SK-N-SH treated with all-trans-retinoic acid at 6 μM for 48 hours (cell line): ENCODE measurements around the gene USP13.

Experiments used
- ATAC-seq: fragments of 200-7000 bp; cut with Tn5 transposase; 3 replicates; pipeline ENCODE4 v1.9.1; 2020; ENCODE audit warnings: mild to moderate bottlenecking, moderate library complexity
- ARNTL ChIP-seq: fragments of 450-650 bp; formaldehyde crosslinking; IDR thresholded peaks from 2 replicates; pipeline ENCODE4 v1.5.0; 2020; ENCODE audit warnings: low read depth, mild to moderate bottlenecking, moderate library complexity, borderline replicate concordance
- BACH2 ChIP-seq: fragments of 250-450 bp; sonication (Bioruptor Pico); IDR thresholded peaks from 2 replicates; pipeline ENCODE4 v1.9.0; 2021; ENCODE audit warnings: mild to moderate bottlenecking, borderline replicate concordance
- CREB5 ChIP-seq: fragments of 250-450 bp; sonication (Bioruptor Pico); IDR thresholded peaks from 2 replicates; pipeline ENCODE4 v1.5.1; 2020; ENCODE audit warnings: low read depth, mild to moderate bottlenecking, moderate library complexity
- CSDC2 ChIP-seq: fragments of 250-450 bp; sonication (Bioruptor Pico); IDR thresholded peaks from 2 replicates; pipeline ENCODE4 v1.5.0; 2020; ENCODE audit warnings: mild to moderate bottlenecking, moderate library complexity
- CSRNP3 ChIP-seq: fragments of 250-450 bp; sonication (Bioruptor Pico); IDR thresholded peaks from 2 replicates; pipeline ENCODE4 v1.5.1; 2021; ENCODE audit warnings: mild to moderate bottlenecking, moderate library complexity
- ESRRG ChIP-seq: fragments of 250-450 bp; sonication (Bioruptor Pico); IDR thresholded peaks from 2 replicates; pipeline ENCODE4 v1.6.1; 2021; ENCODE audit warnings: mild to moderate bottlenecking
- GLIS3 ChIP-seq: fragments of 250-450 bp; sonication (Bioruptor Pico); IDR thresholded peaks from 2 replicates; pipeline ENCODE4 v1.5.0; 2020; ENCODE audit warnings: mild to moderate bottlenecking, moderate library complexity
- ISL1 ChIP-seq: fragments of 250-450 bp; sonication (Bioruptor Pico); IDR thresholded peaks from 2 replicates; pipeline ENCODE4 v2.1.2; 2022; ENCODE audit warnings: mild to moderate bottlenecking, moderate library complexity
- OSR1 ChIP-seq: fragments of 250-450 bp; sonication (Bioruptor Pico); IDR thresholded peaks from 2 replicates; pipeline ENCODE4 v1.8.0; 2022; ENCODE audit warnings: moderate library complexity, mild to moderate bottlenecking, inconsistent platforms
- PATZ1 ChIP-seq: fragments of 250-450 bp; sonication (Bioruptor Pico); IDR thresholded peaks from 2 replicates; pipeline ENCODE4 v1.8.0; 2020; ENCODE audit warnings: mild to moderate bottlenecking, moderate library complexity, borderline replicate concordance
- POU6F1 ChIP-seq: fragments of 250-450 bp; sonication (Bioruptor Pico); IDR thresholded peaks from 2 replicates; pipeline ENCODE4 v1.8.0; 2021; ENCODE audit warnings: low read depth, mild to moderate bottlenecking, moderate library complexity, borderline replicate concordance
- RARB ChIP-seq: fragments of 250-450 bp; sonication (Bioruptor Pico); IDR thresholded peaks from 2 replicates; pipeline ENCODE4 v1.8.0; 2021; ENCODE audit warnings: mild to moderate bottlenecking, moderate library complexity
- SNAI2 ChIP-seq: fragments of 250-450 bp; sonication (Bioruptor Pico); IDR thresholded peaks from 2 replicates; pipeline ENCODE4 v1.5.0; 2020; ENCODE audit warnings: mild to moderate bottlenecking, moderate library complexity
- TCF4 ChIP-seq: fragments of 250-450 bp; sonication (Bioruptor Pico); IDR thresholded peaks from 2 replicates; pipeline ENCODE4 v1.8.0; 2021; ENCODE audit warnings: mild to moderate bottlenecking, moderate library complexity, borderline replicate concordance
- TOX ChIP-seq: fragments of 250-450 bp; sonication (Bioruptor Pico); IDR thresholded peaks from 2 replicates; pipeline ENCODE4 v1.8.0; 2021; ENCODE audit warnings: mild to moderate bottlenecking, moderate library complexity, borderline replicate concordance
- TSHZ2 ChIP-seq: fragments of 250-450 bp; sonication (Bioruptor Pico); IDR thresholded peaks from 2 replicates; pipeline ENCODE4 v1.5.0; 2020; ENCODE audit warnings: mild to moderate bottlenecking, moderate library complexity
- ZC3H10 ChIP-seq: fragments of 250-450 bp; sonication (Bioruptor Pico); IDR thresholded peaks from 2 replicates; pipeline ENCODE4 v1.5.1; 2021; ENCODE audit warnings: mild to moderate bottlenecking, moderate library complexity
- ZFP3 ChIP-seq: fragments of 250-450 bp; sonication (Bioruptor Pico); IDR thresholded peaks from 2 replicates; pipeline ENCODE4 v1.5.0; 2020; ENCODE audit warnings: mild to moderate bottlenecking, moderate library complexity
- ZNF565 ChIP-seq: fragments of 450-650 bp; formaldehyde crosslinking; conservative IDR thresholded peaks from 2 replicates; pipeline ENCODE4 v1.5.0; 2020; ENCODE audit warnings: low read depth, mild to moderate bottlenecking, moderate library complexity
- ZNF70 ChIP-seq: fragments of 450-650 bp; formaldehyde crosslinking; IDR thresholded peaks from 2 replicates; pipeline ENCODE4 v1.5.0; 2020; ENCODE audit warnings: mild to moderate bottlenecking, moderate library complexity
- ZNF8 ChIP-seq: fragments of 450-650 bp; formaldehyde crosslinking; IDR thresholded peaks from 2 replicates; pipeline ENCODE4 v1.5.0; 2020; ENCODE audit warnings: mild to moderate bottlenecking, moderate library complexity

USP13 gene

GRCh38 chr3:179730506-179730905 lies 77.7 kb downstream of the USP13 start (continued):
- no peak for TF ChIP-seq POU6F1
- no peak for TF ChIP-seq BACH2 (CRISPR knock-in tag)
- no peak for TF ChIP-seq ZNF565
- TF ChIP-seq ZFP3 (CRISPR knock-in tag) = no peak
- no peak for TF ChIP-seq ARNTL (CRISPR knock-in tag)
- TF ChIP-seq ZC3H10 (CRISPR knock-in tag) = no peak
- TF ChIP-seq ISL1 (CRISPR knock-in tag) = no peak

- TF ChIP-seq ZC3H10 (CRISPR knock-in tag) = no peak
- no peak for TF ChIP-seq TOX (CRISPR knock-in tag)
- no peak for TF ChIP-seq ZNF70 (CRISPR knock-in tag)
- TF ChIP-seq POU6F1 = no peak
- no peak for TF ChIP-seq ZNF8 (CRISPR knock-in tag)
- TF ChIP-seq TSHZ2 (CRISPR knock-in tag) = no peak
- no peak for TF ChIP-seq OSR1
- TF ChIP-seq ESRRG (CRISPR knock-in tag) = no peak
- no peak for TF ChIP-seq BACH2 (CRISPR knock-in tag)
- no peak for TF ChIP-seq ZNF565
- no peak for TF ChIP-seq CREB5
- no peak for ATAC-seq
Observed at GRCh38 chr3:179731544-179731943, 78.7 kb downstream of the USP13 start.

- no peak for ATAC-seq
- TF ChIP-seq ZNF70 (CRISPR knock-in tag) (no peak), GLIS3 (CRISPR knock-in tag) (no peak), ZFP3 (CRISPR knock-in tag) (no peak), ESRRG (CRISPR knock-in tag) (no peak), TCF4 (CRISPR knock-in tag) (no peak), ZNF8 (CRISPR knock-in tag) (no peak), CSDC2 (CRISPR knock-in tag) (no peak), BACH2 (CRISPR knock-in tag) (no peak), RARB (CRISPR knock-in tag) (no peak)
Observed at GRCh38 chr3:179732661-179733348, 80.0 kb downstream of the USP13 start.

- ATAC-seq = no peak
- no peak for TF ChIP-seq SNAI2 (CRISPR knock-in tag)
- no peak for TF ChIP-seq CSRNP3 (CRISPR knock-in tag)
- no peak for TF ChIP-seq PATZ1 (CRISPR knock-in tag)
- TF ChIP-seq TCF4 (CRISPR knock-in tag) = no peak
- TF ChIP-seq ARNTL (CRISPR knock-in tag) = no peak
- TF ChIP-seq ZNF8 (CRISPR knock-in tag) = no peak
- no peak for TF ChIP-seq CREB5
- no peak for TF ChIP-seq RARB (CRISPR knock-in tag)
- no peak for TF ChIP-seq CSDC2 (CRISPR knock-in tag)
- TF ChIP-seq GLIS3 (CRISPR knock-in tag) = no peak
- no peak for TF ChIP-seq POU6F1
- TF ChIP-seq BACH2 (CRISPR knock-in tag) = no peak
Observed at GRCh38 chr3:179733797-179734196, 81.0 kb downstream of the USP13 start.
